Esophagus squamous epithelium (tissue), 5 donors: ENCODE results near the gene PNPLA2. TPM values are rescaled to one million over a fixed set of nuclear protein-coding genes. Genes with fewer than 3 reads are reported as not detected.

Source experiments
- DNase-seq: peaks from one replicate; lab custom pipeline; 2025; lab: John Stamatoyannopoulos, UW
- H3K27ac ChIP-seq, 4 donors: fragments of 200-600 bp; sonication (generic); one replicate each; pipeline ENCODE4 v1.5.1; 2016 to 2019; ENCODE audit warnings: mild to moderate bottlenecking in 1 of 4
- H3K27me3 ChIP-seq, 4 donors: fragments of 200-600 bp; sonication (generic); 1 replicate in 3 of 4; 2 replicates in 1 of 4; pipeline versions ENCODE4 v1.5.1 to v1.6.0; 2017 to 2021; ENCODE audit warnings: antibody characterized with exemption in 1 of 4
- H3K36me3 ChIP-seq, 3 donors: fragments of 200-600 bp; sonication (generic); one replicate each; pipeline ENCODE4 v1.5.1; 2016 to 2019
- H3K4me1 ChIP-seq, 3 donors: fragments of 200-600 bp; sonication (generic); one replicate each; pipeline ENCODE4 v1.5.1; 2017 to 2019
- H3K4me3 ChIP-seq, 4 donors: fragments of 200-600 bp; sonication (generic); 1 replicate in 3 of 4; 2 replicates in 1 of 4; pipeline ENCODE4 v1.5.1; 2016 to 2019; ENCODE audit warnings: mild to moderate bottlenecking in 2 of 4, moderate library complexity in 1 of 4
- H3K9me3 ChIP-seq, 3 donors: fragments of 200-600 bp; sonication (generic); one replicate each; pipeline ENCODE4 v1.5.1; 2016 to 2019
- POLR2A ChIP-seq, 4 donors: fragments of 450-650 bp; IDR thresholded peaks; one replicate each; pipeline ENCODE4 v1.6.1; 2017; ENCODE audit warnings: antibody characterized with exemption in 4 of 4, mild to moderate bottlenecking in 4 of 4, moderate library complexity in 3 of 4
- WGBS, 2 donors: methylation state at CpG; one replicate each; pipeline ENCODE4 v1.1.5; 2018; 5-methylcytosine and 5-hydroxymethylcytosine counted together
- intact Hi-C: fragments of 100-400 bp; cut with DNase I; formaldehyde crosslinking; loops from one replicate; pipeline ENCODE4 v1.15.0; 2022
- total RNA-seq, 4 donors: library from RNA; depleted of rRNA; stranded (reverse); fragments of >200 nt; gene quantifications; one replicate each; pipeline ENCODE4 v1.1.0, GENCODE V29; 2016
- TF ChIP-seq, protein P1 (sequence below), 6 experiments: fragments of 450-650 bp in 4 of 6; fragments of 200-600 bp in 2 of 6; sonication (generic) in 2 of 6; IDR thresholded peaks; one replicate each; pipeline ENCODE4 v1.5.1; 2016 to 2019; ENCODE audit warnings: antibody characterized with exemption in 6 of 6, mild to moderate bottlenecking in 4 of 6, moderate library complexity in 4 of 6
- donor health status: DM: yes; HTN: yes; CAD: no.

PNPLA2 gene
- total RNA-seq, 4 donors from 2014 or later, result 14.2 to 42.7 (median 26.0) TPM

- intact Hi-C loops, result no loop called here
- peak overlapping the region; percentile 26 to 80 (median 69) for H3K27ac ChIP-seq
- no peaks in the 10 kb centered on the region for H3K9me3 ChIP-seq
- WGBS, 2 donors, result 12 to 19% methylated on average over 3 to 5 of the region's 66 CpGs
- H3K27me3 ChIP-seq, result peaks cover 0 to 85% (median 7%) of the 10 kb centered on the region in 4 donors
- peak overlapping the region; percentile 26 to 63 (median 48) for H3K4me3 ChIP-seq
- H3K4me1 ChIP-seq, result peaks cover 51 to 87% (median 59%) of the 10 kb centered on the region in 3 donors
- TF ChIP-seq POLR2A (IDR thresholded peaks at IDR 0.05), result peak in 1 of 4 donors; percentile 4
- TF ChIP-seq, protein P1, sequence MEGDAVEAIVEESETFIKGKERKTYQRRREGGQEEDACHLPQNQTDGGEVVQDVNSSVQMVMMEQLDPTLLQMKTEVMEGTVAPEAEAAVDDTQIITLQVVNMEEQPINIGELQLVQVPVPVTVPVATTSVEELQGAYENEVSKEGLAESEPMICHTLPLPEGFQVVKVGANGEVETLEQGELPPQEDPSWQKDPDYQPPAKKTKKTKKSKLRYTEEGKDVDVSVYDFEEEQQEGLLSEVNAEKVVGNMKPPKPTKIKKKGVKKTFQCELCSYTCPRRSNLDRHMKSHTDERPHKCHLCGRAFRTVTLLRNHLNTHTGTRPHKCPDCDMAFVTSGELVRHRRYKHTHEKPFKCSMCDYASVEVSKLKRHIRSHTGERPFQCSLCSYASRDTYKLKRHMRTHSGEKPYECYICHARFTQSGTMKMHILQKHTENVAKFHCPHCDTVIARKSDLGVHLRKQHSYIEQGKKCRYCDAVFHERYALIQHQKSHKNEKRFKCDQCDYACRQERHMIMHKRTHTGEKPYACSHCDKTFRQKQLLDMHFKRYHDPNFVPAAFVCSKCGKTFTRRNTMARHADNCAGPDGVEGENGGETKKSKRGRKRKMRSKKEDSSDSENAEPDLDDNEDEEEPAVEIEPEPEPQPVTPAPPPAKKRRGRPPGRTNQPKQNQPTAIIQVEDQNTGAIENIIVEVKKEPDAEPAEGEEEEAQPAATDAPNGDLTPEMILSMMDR (IDR thresholded peaks at IDR 0.05), result no peak
- no peak for DNase-seq
- peaks cover 18 to 38% (median 22%) of the 10 kb centered on the region in 3 donors for H3K36me3 ChIP-seq
Measured at GRCh38 chr11:827146-827896, 8.6 kb downstream of the PNPLA2 start.

DNA sequence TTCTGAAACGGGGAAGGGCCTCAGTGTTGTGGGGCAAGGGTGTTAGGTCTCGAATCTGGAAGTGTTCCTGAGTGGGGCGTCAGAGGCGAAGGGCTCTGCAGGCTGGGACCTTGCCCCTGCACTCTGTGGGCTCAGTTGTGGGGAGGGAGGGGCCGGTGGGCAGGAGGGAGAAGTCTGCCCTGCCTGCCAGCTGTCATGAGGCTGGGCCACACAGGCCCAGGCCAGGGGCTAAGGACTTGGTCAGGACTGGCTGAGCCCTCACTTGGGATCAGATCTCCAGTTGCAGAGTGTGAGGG lies 9.1 kb downstream of the PNPLA2 start, which contains the start of gene CRACR2B:
Gene CRACR2B, plus strand, starts transcription at position 23 of the 296 bp plus-strand sequence. CDS start 689 bp downstream, outside the sequence.
- Histone ChIP-seq H3K4me1 (peaks cover 54 to 86% (median 62%) of the 10 kb centered on the region in 3 donors), H3K27me3 (peaks cover 0 to 88% (median 7%) of the 10 kb centered on the region in 4 donors), H3K27ac (peak within 1 kb of the TSS; percentile 26 to 80 (median 69)), H3K36me3 (peaks cover 15 to 33% (median 22%) of the 10 kb centered on the region in 3 donors), H3K9me3 (no peaks in the 10 kb centered on the region), H3K4me3 (peak within 1 kb of the TSS; percentile 26 to 63 (median 48))
- intact Hi-C loops, result no loop called here
- TF ChIP-seq, protein P1 (IDR thresholded peaks at IDR 0.05), result no peak
- no peak for TF ChIP-seq POLR2A (IDR thresholded peaks at IDR 0.05)
- DNase-seq, result no peak
- WGBS, 2 donors, result no CpG with 5 or more reads among the region's 5 CpGs

GRCh38 chr11:828506-829175 lies 9.9 kb downstream of the PNPLA2 start:
- WGBS, 2 donors, result 68% methylated on average over 5 of the region's 21 CpGs; no CpG with 5 or more reads in 1 of the 2 donors
- TF ChIP-seq, protein P1 (IDR thresholded peaks at IDR 0.05), result no peak
- TF ChIP-seq POLR2A (IDR thresholded peaks at IDR 0.05), result no peak
- Histone ChIP-seq H3K4me1 (peaks cover 56 to 92% (median 65%) of the 10 kb centered on the region in 3 donors), H3K9me3 (no peaks in the 10 kb centered on the region), H3K27me3 (peaks cover 0 to 88% (median 7%) of the 10 kb centered on the region in 4 donors), H3K4me3 (peak overlapping the region in 2 of 4 donors; percentile 45 to 62), H3K27ac (peak overlapping the region in 3 of 4 donors; percentile 65 to 80 (median 73)), H3K36me3 (peaks cover 10 to 25% (median 16%) of the 10 kb centered on the region in 3 donors)
- intact Hi-C loops, result no loop called here
- no peak for DNase-seq

DNA sequence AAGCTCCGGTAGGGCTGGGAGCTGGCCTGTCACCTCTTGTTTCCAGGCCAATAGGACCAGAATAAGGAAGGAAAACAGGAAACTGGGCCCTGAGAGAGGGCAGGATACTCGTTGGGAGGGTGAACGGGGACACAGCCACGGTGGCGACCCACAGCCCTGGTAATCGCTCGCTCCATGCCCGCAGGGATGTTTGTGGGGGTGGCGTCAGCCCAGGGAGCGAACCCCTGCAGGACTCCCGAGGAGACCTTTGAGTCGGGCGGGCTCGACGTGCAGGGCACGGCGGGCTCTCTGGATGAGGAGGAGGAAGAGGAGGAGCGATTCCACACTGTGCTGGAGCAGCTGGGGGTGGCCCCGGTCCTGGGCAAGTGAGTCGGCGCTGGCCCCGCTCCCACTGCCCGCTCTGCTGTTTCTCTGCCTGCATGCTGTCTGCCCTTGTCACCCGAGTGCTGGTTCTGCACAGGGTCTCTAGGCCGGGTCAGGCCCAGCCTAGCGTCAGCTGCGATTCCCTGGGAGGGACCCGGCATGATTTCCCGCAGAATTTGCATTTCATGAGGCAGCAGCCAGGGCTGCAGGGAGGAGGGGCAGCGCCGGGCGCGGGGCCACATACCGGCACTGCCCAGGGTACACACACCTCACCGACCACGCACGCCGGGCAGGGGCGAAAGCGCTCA lies 10.6 kb downstream of the PNPLA2 start:
- Histone ChIP-seq H3K36me3 (peaks cover 3 to 18% (median 10%) of the 10 kb centered on the region in 3 donors), H3K9me3 (no peaks in the 10 kb centered on the region), H3K27me3 (peaks cover 0 to 83% (median 7%) of the 10 kb centered on the region in 4 donors), H3K27ac (peak overlapping the region in 3 of 4 donors; percentile 65 to 80 (median 73)), H3K4me3 (peak overlapping the region; percentile 1 to 62 (median 44)), H3K4me1 (peaks cover 63 to 98% (median 72%) of the 10 kb centered on the region in 3 donors)
- intact Hi-C loops, result no loop called here
- WGBS, 2 donors, result 10 to 24% methylated on average over 10 to 16 of the region's 40 CpGs
- DNase-seq, result no peak
- peak in 1 of 4 donors; percentile 20 for TF ChIP-seq POLR2A (IDR thresholded peaks at IDR 0.05)
- TF ChIP-seq, protein P1 (IDR thresholded peaks at IDR 0.05), result no peak
